Measurements from ENCODE around the gene CD302. TPM values are rescaled to one million over a fixed set of nuclear protein-coding genes. Genes with fewer than 3 reads are reported as not detected.
"Not testable (repeated sequence)": the region's sequence is repeated elsewhere in the genome, so short reads cannot be mapped to it uniquely, and the experiment has no call there.

CD302 gene
- total RNA-seq, 1 donor from 2014 or later: 0.34 TPM

DNA sequence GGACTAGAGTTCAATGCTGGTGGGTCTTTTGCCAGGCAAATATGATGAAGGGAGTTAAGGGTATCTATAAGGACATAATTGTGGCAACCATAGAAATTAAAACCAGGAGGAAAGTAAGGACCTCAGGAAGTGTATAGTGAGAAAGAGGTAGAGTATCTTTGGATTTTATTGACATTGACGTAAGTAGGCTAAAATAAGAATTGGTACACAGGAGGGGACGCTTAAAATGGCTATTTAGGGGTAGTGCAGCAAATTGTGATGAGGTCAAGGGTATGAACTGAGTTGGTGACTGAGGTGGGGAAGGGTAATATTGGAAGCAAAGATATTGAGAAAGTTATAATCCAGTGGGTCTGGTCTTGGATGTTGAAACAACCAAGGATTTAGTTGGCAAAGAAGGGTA is 43.0 kb downstream of the CD302 start:
- intact Hi-C loops (cut with micrococcal nuclease): no loop called here

DNA sequence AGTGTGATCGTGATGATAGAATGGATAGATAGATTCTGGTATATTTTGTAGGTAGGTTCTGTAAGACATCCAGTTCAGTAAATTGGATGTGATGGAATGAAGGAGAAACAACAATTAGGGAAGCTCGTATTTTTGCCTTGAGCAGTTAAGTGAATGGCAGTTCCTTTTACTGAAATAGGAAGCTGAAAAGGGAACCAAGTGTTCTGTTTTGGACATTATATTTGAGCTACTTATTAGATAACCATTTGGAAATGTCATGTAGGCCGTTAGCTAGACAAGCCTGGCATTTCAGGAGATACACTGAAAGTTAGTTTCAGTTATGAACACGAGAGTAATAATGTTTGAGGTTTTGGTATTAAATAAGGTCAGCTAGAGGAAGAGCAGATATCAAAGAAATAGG is 44.2 kb downstream of the CD302 start:
- intact Hi-C loops (cut with micrococcal nuclease): no loop called here

DNA sequence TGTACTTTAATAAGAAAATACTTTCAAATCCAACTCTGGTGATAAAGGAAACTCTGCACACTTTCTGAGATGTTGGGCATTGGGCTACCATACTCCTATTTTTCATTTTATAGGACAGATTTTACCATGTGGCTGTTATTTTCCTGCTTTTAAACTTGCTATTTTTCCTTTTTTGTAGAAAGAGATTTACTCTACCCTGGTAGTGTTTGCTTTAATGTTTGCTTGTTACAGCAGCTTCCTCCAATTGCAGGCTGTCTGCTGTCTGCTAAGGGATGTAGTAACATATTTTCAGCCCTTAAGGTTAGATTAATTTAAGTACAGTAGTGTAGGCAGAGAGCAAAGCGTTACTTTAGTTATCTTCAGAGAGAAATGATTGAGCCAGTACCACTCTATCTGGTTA is 47.1 kb downstream of the CD302 start:
- intact Hi-C loops (cut with micrococcal nuclease): no loop called here

DNA sequence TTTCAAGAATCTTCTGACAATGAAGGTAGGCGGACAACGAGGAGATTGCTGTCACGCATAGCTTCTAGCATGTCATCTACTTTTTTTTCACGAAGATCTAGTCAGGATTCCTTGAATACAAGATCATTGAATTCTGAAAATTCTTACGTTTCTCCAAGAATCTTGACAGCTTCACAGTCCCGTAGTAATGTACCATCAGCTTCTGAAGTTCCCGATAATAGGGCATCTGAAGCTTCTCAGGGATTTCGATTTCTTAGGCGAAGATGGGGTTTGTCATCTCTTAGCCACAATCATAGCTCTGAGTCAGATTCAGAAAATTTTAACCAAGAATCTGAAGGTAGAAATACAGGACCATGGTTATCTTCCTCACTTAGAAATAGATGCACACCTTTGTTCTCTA is 49.9 kb downstream of the CD302 start:
- intact Hi-C loops (cut with micrococcal nuclease): loop anchor here (5.0 kb wide), 1 partner anchor 36 kb away; the partner anchor contains the start of gene MARCHF7

DNA sequence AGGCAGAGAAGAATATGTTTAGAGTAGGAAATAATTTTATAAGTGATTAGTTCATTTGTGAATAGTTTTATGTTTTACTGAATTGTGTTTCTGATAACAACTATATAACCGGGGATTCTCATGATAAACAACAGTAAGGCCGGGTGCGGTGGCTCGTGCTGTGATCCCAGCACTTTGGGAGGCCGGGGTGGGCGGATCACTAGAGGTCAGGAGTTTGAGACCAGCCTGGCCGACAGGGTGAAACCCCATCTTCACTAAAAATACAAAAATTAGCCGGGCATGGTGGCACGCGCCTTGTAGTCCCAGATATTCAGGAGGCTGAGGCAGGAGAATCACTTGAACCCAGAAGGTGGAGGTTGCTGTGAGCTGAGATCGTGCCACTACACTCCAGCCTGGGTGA is 52.8 kb downstream of the CD302 start:
- intact Hi-C loops (cut with micrococcal nuclease): loop anchor here (5.0 kb wide), 1 partner anchor 33 kb away; the partner anchor contains the start of gene MARCHF7

DNA sequence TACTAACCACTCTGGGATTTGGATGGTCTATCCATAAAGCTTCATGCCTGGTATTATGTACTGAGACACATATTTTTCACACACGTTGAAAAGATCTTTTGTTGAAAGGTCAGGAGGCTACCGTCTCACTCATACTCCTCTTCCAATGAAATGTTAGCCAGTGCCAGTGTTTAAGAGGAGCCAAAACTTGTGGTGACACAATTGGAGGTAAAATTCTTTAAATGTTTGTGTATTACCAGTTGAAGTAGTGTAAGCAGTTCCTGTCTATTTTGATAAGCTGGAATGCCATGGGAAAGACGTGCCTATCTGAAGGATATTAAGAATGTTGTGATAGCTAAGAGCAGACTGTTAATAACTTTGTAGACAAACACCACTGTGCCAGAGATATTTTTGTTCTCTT is 53.6 kb downstream of the CD302 start:
- intact Hi-C loops (cut with micrococcal nuclease): no loop called here

DNA sequence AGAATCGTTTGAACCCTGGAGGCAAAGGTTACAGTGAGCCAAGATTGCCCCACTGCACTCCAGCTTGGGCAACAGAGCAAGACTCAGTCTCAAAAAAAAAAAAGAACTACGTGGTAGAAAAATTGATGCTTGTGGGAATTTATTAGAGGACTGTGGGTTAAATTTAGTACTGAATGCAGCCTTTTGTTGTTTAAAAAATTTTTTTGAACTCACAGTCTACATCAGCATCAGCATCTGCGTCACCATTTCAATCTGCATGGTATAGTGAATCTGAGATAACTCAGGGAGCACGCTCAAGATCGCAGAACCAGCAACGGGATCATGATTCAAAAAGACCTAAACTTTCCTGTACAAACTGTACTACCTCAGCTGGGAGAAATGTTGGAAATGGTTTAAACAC is 55.2 kb downstream of the CD302 start:
- intact Hi-C loops (cut with micrococcal nuclease): no loop called here

DNA sequence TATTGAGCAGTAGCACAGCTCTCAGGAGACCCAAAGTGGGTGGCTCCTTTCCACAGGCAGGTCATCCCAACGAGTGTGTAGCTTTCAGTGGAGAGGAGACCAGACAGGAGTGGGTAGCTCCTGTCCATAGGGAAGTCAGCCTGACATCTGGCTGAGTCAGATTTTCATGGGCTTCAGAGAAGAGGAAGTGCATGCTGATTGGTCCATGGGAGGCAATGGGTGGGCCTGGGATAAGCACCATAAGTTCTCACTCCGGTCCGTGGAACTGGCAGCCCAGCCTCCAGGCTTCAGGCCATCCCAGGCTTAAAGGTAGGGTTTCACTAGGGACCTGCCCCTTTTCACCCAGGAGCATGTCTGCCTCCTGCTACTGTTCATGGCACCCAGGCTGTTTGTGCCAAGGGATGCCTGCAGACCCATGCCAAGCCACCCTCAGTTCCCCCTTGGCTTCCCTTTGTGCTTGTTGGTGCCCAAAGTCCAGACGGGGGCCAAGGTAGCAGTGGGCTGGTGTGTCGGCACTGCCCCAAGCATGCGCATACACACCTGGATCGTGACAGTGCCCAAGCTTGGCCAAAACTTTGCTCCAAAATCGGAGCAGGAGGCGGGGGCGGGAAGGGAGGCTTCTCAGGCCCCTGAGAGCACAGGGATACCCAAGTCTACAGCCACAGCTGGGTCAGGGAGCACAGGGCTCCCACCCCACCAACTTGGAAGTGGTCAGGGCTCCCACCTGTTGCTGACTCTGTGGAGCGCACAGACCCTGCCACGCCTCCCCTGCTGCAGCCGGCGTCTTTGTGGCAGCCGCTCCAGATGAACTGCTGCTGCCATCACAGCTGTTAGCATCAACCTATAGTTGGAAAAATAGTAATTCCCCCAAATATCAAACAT is 59.3 kb downstream of the CD302 start:
- intact Hi-C loops (cut with micrococcal nuclease): no loop called here

DNA sequence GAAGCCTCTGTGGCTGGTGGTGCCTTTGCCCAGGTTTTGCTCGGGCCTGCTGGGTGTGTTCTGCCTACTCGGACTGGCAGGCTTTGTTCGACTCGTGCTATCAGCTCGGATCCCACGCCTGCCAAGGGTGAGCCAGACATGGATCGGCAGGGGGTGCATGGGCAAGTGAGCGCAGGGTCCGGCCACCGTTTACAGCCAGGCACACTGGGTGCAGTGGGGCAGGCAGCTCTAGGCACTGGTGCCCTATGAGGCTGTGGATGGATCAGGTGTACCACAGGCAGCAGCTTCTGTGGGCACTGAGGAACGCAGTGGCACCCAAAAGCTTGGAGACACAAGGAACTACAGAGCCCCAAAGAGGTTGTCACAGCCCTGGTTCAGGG is 60.1 kb downstream of the CD302 start:
- intact Hi-C loops (cut with micrococcal nuclease): no loop called here

DNA sequence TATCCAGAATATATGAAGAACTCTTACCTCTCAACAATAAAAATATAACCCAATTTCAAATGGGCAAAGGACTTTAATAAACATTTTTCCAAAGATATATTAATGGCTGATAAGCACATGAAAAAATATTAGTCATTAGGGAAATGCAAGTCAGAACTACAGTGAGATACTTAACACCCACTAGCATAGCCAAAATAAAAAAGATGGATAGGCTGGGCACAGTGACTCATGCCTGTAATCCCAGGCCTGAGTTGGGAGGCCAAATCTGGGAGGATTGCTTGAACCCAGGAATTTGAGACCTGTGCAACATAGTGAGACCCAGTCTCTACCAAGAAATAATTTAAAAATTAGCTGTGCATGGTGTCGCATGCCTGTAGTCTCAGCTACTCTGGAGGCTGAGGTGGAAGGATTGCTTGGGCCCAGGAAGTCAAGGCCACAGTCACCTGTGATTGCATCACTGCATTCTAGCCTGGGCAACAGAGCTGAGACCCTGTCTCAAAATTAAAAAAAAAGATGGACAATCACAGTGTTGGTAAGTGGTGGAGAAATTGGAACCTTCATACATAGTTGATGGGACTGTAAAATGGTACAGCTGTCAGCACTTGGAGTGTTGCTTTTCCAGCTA is 60.6 kb downstream of the CD302 start:
- intact Hi-C loops (cut with micrococcal nuclease): no loop called here

DNA sequence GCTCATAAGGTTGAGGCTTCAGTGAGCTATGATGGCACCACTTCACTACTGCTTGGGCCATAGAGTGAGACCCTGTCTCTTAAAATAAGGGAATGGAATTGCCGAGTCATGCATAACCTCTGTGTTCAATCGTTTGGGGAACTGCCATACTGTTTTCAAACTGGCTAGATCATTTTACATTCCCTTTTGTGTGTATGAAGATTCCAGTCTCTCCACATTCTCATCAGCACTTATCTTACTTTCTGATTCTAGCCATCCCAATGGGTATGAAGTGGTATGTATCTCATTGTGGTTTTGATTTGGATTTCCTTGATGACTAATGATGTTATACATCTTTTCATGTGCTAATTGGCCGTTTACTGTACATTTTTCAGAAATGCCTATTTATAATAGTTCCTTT is 62.0 kb downstream of the CD302 start:
- intact Hi-C loops (cut with micrococcal nuclease): no loop called here

DNA sequence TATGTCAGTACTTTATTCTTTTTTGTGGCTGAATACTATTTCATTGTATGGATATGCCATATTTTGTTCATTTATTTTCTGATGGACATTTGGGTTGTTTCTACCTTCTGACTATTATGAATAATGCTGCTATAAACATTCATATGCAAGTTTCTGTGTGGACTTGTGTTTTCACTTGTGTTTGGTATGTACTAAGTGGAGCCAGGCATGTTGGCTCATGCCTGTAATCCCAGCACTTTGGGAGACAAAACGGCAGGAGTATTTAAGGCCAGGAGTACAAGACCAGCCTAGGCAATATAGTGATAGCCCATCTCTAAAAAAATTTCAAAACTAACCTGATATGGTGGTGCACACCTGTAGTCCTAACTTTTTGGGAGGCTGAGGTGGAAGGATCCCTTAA is 62.4 kb downstream of the CD302 start:
- intact Hi-C loops (cut with micrococcal nuclease): no loop called here

DNA sequence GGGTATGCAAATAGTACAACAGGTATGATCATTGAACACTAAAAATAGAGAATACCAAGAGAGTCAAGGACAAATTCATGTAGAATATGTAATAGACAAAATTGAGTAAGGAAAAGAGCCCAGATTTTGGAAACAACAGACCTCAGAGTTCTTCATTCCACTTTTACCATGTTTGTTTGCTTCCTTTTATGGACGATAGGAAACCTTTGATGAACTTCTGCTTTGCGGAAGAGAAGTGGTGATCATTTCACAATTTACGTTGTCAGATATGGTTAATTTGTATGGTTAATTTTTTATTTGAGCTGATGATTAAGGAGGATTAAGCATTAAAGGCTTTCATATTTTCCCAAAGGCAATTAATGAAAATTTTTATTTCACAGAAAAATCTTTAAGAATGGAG is 69.4 kb downstream of the CD302 start:
- intact Hi-C loops (cut with micrococcal nuclease): no loop called here

DNA sequence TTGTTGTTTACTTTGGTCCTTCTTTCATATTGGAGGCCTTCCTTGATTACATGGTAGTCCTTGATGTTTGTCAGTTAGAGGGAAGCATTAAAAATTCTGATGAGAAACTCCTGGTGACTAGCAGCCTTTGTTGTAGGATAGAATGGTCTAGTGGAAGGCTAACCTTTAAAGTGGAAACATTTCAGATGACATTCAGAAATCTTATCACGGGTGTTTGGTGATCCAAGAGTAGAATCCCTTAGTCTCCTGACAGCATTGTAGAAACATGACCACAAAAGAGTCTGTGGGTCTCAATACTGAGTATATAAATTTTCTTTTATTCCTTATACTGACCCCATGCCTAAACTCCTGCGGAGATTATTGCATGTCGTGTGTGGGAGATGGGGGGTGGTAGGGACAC is 72.3 kb downstream of the CD302 start:
- intact Hi-C loops (cut with micrococcal nuclease): no loop called here

DNA sequence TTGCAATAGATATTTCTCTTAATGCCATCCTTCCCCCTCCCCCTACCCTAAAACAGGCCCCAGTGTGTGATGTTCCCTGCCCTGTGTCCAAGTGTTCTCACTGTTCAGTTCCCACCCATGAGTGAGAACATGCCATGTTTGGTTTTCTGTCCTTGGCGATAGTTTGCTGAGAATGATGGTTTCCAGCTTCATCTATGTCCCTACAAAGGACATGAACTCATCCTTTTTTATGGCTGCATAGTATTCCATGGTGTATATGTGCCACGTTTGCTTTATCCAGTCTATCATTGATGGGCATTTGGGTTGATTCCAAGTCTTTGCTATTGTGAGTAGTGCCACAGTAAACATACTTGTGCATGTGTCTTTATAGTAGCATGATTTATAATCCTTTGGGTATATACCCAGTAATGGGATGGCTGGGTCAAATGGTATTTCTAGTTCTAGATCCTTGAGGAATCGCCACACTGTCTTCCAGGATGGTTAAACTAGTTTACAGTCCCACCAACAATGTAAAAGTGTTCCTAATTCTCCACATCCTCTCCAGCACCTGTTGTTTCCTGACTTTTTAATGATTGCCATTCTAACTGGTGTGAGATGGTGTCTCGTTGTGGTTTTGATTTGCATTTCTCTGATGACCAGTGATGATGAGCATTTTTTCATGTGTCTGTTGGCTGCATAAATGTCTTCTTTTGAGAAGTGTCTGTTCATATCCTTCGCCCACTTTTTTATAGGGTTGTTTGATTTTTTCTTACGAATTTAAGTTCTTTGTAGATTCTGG is 73.0 kb downstream of the CD302 start:
- intact Hi-C loops (cut with micrococcal nuclease): not testable (repeated sequence)

DNA sequence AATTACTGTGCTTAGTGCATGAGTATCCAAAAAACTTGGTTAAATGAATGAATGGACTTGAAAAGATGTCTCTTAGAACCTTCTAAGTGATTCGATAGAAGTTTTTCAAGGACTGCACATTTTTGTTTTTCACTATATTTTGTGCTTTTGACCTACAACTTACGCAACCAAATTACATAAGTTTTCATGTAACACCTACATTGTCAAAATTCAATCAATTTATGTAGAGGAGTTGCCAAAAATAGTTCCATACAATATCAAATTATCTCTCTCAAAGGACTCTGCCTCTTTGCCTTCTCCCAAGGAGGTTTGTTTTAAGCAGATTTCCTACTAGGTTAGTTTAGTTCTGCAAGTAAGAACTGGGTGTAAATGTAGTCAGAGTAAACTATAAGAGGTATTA is 75.4 kb downstream of the CD302 start:
- intact Hi-C loops (cut with micrococcal nuclease): no loop called here

DNA sequence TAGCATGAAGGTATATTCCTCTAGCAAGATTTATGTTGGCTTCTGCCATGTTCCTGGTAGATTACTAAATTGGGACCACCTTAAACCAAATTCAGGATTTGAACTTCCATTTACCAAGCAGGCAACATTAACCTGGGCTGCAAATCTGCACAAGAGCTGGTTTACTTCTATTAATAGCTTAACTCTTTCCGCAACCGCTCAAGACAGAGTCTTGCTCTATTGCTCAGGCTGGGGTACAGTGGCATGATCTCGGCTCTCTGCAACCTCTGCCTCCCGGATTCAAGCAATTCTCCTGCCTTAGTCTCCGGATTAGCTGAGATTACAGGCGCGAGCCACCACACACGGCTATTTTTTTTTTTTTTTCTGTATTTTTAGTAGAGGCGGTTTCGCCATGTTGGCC is 77.3 kb downstream of the CD302 start:
- intact Hi-C loops (cut with micrococcal nuclease): no loop called here

Other genes starting within 250 kb of the CD302 start
- gene BAZ2B, start 181.7 kb downstream of the CD302 start, total RNA-seq: 8.5 and 9.3 TPM in 2 replicates
- gene MARCHF7, start 85.7 kb downstream of the CD302 start, total RNA-seq: 70.1 and 76.2 TPM in 2 replicates
- gene LY75, start 106.5 kb upstream of the CD302 start, total RNA-seq: 20.0 and 20.5 TPM in 2 replicates